Ovary (tissue), 9 donors: Measurements from ENCODE around the gene DBX2. TPM values are rescaled to one million over a fixed set of nuclear protein-coding genes. Genes with fewer than 3 reads are reported as not detected.

Source experiments
- DNase-seq, 5 donors: peaks; one replicate each; pipeline ENCODE4 v3.0.0-alpha.2; 2019 to 2020
- H3K27ac ChIP-seq, 2 donors: fragments of 200-600 bp; one replicate each; pipeline versions ENCODE4 v1.5.1 to v1.8.0; 2019 to 2022
- H3K27me3 ChIP-seq: fragments of 200-600 bp; one replicate; pipeline ENCODE4 v1.8.0; 2022
- H3K36me3 ChIP-seq: fragments of 200-600 bp; sonication (generic); one replicate; pipeline ENCODE4 v1.5.1; 2019
- H3K4me1 ChIP-seq: one replicate; pipeline ENCODE4 v1.8.1; 2013; ENCODE audit warnings: mild to moderate bottlenecking, moderate library complexity; ENCODE audit not compliant: insufficient read depth
- H3K4me3 ChIP-seq: fragments of 200-600 bp; sonication (generic); one replicate; pipeline ENCODE4 v1.5.1; 2017
- H3K9me3 ChIP-seq, 2 donors: fragments of 200-600 bp in 1 of 2; sonication (generic) in 1 of 2; one replicate each; pipeline versions ENCODE4 v1.5.1 to v1.8.1; 2013 to 2019; ENCODE audit warnings: mild to moderate bottlenecking in 1 of 2, moderate library complexity in 1 of 2
- CTCF ChIP-seq, 3 donors: fragments of 450-650 bp in 2 of 3; fragments of 200-600 bp in 1 of 3; IDR thresholded peaks; one replicate each; pipeline versions ENCODE4 v1.5.1 to v1.8.0; 2016 to 2022; ENCODE audit warnings: antibody characterized with exemption in 3 of 3, mild to moderate bottlenecking in 1 of 3
- EP300 ChIP-seq: sonication (generic); formaldehyde crosslinking; IDR thresholded peaks from one replicate; pipeline ENCODE4 v1.6.1; 2017; ENCODE audit warnings: antibody characterized with exemption
- POLR2A ChIP-seq: fragments of 450-650 bp; IDR thresholded peaks from one replicate; pipeline ENCODE4 v1.6.1; 2017; ENCODE audit warnings: antibody characterized with exemption, mild to moderate bottlenecking, moderate library complexity
- WGBS, 3 donors: extraction: QIAGEN DNeasy Blood & Tissue Kit in 1 of 3; methylation state at CpG; one replicate each; pipeline versions ENCODE4 v1.1.5 to v1.1.7; 2013 to 2017; 5-methylcytosine and 5-hydroxymethylcytosine counted together
- intact Hi-C, 4 donors: fragments of 100-400 bp; cut with DNase I; formaldehyde crosslinking; loops; one replicate each; pipeline versions ENCODE4 v1.11.0 to v1.15.1; 2022 to 2023
- polyA plus RNA-seq, 2 donors: library from polyadenylated mRNA; stranded (reverse); fragments of 200-250 nt in 1 of 2; fragments of 350-450 nt in 1 of 2; fragmentation: Illumina TruSeq in 1 of 2; extraction: RNeasy Lipid Tissue Mini Kit (QIAGEN cat#74804) in 1 of 2; gene quantifications; one replicate each; pipeline ENCODE4 v1.2.3, GENCODE V29; 2013 to 2014
- total RNA-seq, 7 donors: library from RNA; depleted of rRNA in 2 of 7; stranded (reverse); fragments of >200 nt in 2 of 7; fragmentation: NEBNext Ultra II Directional in 3 of 7; extraction: Animal tissue kit (Norgen Biotek cat#: 25700) in 3 of 7; gene quantifications; one replicate each; pipeline versions ENCODE4 v1.1.0 to v1.2.4, GENCODE V29; 2016 to 2023
- donor health status: DM: no; HTN: no; CAD: no; lungs with moderate emphysema.
- donor health status: DM: no; HTN: no; CAD: no.
- donor health status: Bipolar disorder and iron deficiency.
- donor health status: DM: yes; HTN: yes; CAD: no.
- donor health status: DM: no; HTN: no; CAD: no.
- donor health status: DM: yes; HTN: yes; CAD: no.

DBX2 gene
- total and polyA plus RNA-seq, 9 donors = 0.10 TPM; not detected in 8

- Histone ChIP-seq H3K9me3 (no peaks in the 10 kb centered on the region), H3K36me3 (no peaks in the 10 kb centered on the region), H3K27ac (no peak overlapping the region), H3K4me3 (no peak overlapping the region), H3K27me3 (no peaks in the 10 kb centered on the region), H3K4me1 (no peaks in the 10 kb centered on the region)
- no peak for DNase-seq
- 77 to 83% (median 81%) methylated on average over 5 of the region's 5 CpGs for WGBS, 3 donors
- intact Hi-C loops = no loop called here
- TF ChIP-seq EP300 = no peak
- TF ChIP-seq CTCF (IDR thresholded peaks at IDR 0.05) = no peak
- TF ChIP-seq POLR2A = no peak
These were observed 71.0 kb downstream of the DBX2 start for GRCh38 chr12:44979918-44980317.

GRCh38 chr12:44976246-44976645 is 74.7 kb downstream of the DBX2 start:
- DNase-seq = no peak
- Histone ChIP-seq H3K9me3 (no peaks in the 10 kb centered on the region), H3K27ac (no peak overlapping the region), H3K27me3 (no peaks in the 10 kb centered on the region), H3K4me1 (no peaks in the 10 kb centered on the region), H3K4me3 (no peak overlapping the region), H3K36me3 (no peaks in the 10 kb centered on the region)
- TF ChIP-seq EP300 (no peak), POLR2A (no peak), CTCF (IDR thresholded peaks at IDR 0.05) (no peak)
- intact Hi-C loops = no loop called here

GRCh38 chr12:44972746-44973421 is 78.0 kb downstream of the DBX2 start:
- 18 to 37% (median 19%) methylated on average over 2 of the region's 2 CpGs for WGBS, 3 donors
- intact Hi-C loops = no loop called here

GRCh38 chr12:44968965-44969364 is 81.9 kb downstream of the DBX2 start:
- Histone ChIP-seq H3K9me3 (no peaks in the 10 kb centered on the region), H3K4me1 (no peaks in the 10 kb centered on the region), H3K27me3 (no peaks in the 10 kb centered on the region), H3K27ac (no peak overlapping the region), H3K36me3 (no peaks in the 10 kb centered on the region), H3K4me3 (no peak overlapping the region)
- intact Hi-C loops = no loop called here
- no peak for DNase-seq
- no peak for TF ChIP-seq EP300
- TF ChIP-seq CTCF (IDR thresholded peaks at IDR 0.05) = no peak
- no peak for TF ChIP-seq POLR2A
- WGBS, 3 donors = 21 to 39% (median 32%) methylated on average over 1 of the region's 1 CpG

More at GRCh38 chr12:44972746-44973421, 78.0 kb downstream of the DBX2 start:
- no peak for TF ChIP-seq CTCF (IDR thresholded peaks at IDR 0.05)
- no peak for TF ChIP-seq EP300
- no peak for TF ChIP-seq POLR2A
- no peak overlapping the region for H3K27ac ChIP-seq
- no peaks in the 10 kb centered on the region for H3K36me3 ChIP-seq
- DNase-seq = no peak
- no peak overlapping the region for H3K4me3 ChIP-seq
- H3K4me1 ChIP-seq = no peaks in the 10 kb centered on the region
- no peaks in the 10 kb centered on the region for H3K27me3 ChIP-seq
- H3K9me3 ChIP-seq = no peaks in the 10 kb centered on the region

Other genes starting within 250 kb of the DBX2 start
- gene NELL2, start 174.8 kb downstream of the DBX2 start, total RNA-seq = 100 to 1,000 TPM in 1 of 7 donors, 1 to 10 TPM in 4, under 1 TPM in 2; 0.15 to 114 (median 1.6) TPM
- 1 to 10 TPM; 1.7 to 3.4 TPM for gene NELL2, start 174.8 kb downstream of the DBX2 start, polyA plus RNA-seq
- 10 to 100 TPM; 52.8 to 83.0 (median 63.2) TPM for gene ANO6, start 165.0 kb upstream of the DBX2 start, total RNA-seq
- 10 to 100 TPM; 38.8 to 88.5 TPM for gene ANO6, start 165.0 kb upstream of the DBX2 start, polyA plus RNA-seq